ENCODE measurements around the gene PIP4K2C.

The PIP4K2C gene

DNA sequence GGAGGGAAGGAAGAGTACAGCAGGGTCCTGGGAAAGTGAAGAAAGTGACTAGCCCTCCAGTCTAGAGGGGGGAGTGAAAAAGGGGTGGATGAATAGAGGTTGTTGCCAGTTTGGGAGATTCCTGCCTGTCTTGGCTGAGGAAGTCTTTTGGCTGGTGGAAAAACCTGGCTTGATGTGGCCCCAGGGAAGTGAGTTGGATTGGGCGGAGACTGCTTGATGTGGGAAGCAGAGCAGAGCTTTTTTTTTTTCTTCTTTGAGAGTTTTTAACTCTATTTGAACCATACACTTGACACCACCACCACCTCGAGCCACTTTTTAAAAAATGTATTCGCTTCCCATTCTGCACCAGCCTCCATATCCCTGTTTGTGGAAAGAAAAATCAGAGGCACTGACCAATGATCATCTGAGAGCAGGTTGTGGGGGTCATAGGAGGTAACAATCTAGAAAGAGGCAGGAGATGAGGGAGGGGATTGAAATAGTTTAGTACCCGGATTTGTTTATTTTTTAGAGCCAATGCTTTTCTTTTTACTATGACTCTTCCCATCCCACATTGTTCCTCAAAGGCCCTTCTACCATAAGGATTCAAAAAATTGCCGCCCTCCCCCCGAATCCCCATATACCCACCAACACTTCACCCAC lies 12.9 kb downstream of the PIP4K2C start:
- TF ChIP-seq, protein P1, sequence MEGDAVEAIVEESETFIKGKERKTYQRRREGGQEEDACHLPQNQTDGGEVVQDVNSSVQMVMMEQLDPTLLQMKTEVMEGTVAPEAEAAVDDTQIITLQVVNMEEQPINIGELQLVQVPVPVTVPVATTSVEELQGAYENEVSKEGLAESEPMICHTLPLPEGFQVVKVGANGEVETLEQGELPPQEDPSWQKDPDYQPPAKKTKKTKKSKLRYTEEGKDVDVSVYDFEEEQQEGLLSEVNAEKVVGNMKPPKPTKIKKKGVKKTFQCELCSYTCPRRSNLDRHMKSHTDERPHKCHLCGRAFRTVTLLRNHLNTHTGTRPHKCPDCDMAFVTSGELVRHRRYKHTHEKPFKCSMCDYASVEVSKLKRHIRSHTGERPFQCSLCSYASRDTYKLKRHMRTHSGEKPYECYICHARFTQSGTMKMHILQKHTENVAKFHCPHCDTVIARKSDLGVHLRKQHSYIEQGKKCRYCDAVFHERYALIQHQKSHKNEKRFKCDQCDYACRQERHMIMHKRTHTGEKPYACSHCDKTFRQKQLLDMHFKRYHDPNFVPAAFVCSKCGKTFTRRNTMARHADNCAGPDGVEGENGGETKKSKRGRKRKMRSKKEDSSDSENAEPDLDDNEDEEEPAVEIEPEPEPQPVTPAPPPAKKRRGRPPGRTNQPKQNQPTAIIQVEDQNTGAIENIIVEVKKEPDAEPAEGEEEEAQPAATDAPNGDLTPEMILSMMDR (conservative IDR thresholded peaks at IDR 0.05): no peak
- H3K27ac ChIP-seq: peak overlapping the region; percentile 93

DNA sequence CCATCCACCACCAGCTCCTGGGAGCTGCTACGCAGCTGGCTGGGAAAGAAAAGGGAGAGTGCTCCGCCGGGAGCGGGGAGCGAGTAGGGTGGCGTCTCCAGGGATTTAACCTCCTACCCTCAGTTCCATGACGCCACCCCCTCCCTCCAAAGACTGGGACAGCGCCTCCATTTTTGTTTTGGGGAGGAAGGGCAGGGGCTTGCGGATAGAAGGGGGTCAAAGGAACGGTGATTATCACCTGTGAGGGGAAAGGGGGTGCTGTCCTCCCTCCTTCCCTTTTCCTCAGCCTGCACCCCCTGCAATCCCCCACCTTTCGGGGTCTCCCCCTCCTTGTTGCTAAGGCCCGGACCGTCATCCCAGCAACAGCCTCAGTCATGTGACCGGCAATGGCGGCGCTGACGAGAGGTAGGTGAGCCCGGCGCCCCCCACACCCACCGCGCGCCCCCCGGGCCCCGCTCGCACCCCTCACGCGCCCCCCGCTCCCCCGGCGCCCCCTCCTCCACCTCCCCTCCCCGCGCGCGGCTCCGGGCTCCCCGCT lies 13.5 kb downstream of the PIP4K2C start, which contains the start of gene DTX3:
Gene DTX3, plus strand, starts transcription at position 371 of the 538 bp plus-strand sequence. CDS start 1,694 bp downstream, outside the sequence.
- H3K27ac ChIP-seq: peak within 1 kb of the TSS; percentile 93

DNA sequence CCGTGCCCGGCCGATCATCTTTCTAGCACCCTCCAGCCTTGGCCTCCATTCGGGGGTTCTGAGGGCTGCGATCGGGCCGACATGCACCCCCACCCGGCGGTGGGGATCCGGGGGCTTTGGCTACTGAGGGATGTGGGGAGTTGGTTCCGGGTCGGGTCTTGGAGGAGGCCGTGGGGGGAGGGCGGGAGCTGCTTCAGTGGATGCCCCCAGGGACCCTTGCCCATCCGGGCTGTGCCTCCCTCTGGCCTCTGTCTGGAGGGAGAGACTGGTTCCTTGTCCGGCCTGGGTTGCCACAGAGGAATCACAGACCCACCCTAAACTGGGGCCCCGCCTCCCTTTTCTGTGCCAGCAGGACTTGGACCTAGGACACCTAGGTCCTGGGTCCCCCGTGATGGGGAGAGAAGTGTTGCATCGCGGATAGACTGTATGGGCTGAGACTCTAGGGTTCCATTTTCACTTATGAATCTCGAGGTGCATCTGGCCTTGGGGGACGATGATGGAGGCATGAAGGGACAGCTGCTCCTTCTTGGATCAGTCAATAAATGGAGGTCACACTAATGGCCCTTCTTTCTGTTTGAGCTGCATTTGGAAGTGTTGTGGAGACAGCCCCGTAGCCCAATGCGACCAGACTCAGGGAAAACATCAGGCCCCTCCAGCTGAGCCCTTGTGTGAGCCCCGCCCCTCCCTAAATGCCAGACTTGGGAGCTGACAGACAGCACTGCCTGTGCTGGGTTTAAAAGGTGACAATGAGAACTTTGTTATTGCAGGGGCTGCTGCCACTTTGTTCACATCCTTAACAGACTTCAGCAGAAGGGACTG lies 14.2 kb downstream of the PIP4K2C start:
- H3K27ac ChIP-seq: peak overlapping the region; percentile 93
- TF ChIP-seq, protein P1 (conservative IDR thresholded peaks at IDR 0.05): no peak

More for the DNA sequence above, 13.5 kb downstream of the PIP4K2C start, which contains the start of gene DTX3:
- TF ChIP-seq, protein P1 (conservative IDR thresholded peaks at IDR 0.05): no peak

DNA sequence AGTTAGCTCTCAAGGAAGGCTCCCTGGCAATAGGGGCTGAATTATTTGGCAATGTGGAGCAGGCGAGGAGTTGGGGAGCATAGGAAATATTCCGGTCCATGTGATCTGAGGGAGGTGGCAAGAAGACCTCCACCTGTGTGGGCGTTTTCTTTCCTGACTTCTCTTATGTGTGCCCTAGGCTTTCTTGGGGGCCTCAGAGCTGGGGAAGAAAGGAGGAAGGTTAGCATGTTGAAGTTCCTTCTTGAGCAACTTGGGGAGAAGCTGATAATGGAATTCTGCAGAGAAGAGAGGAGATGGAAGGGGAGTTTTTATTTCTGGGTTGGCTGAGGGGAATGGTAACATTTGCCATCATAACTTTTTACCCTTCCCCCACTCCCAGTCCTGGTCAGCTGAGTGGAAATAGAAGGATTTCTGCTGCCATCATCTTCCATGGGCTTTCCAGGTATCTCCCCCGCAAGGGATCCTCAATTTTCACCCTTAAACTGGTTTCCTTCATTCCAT lies 14.9 kb downstream of the PIP4K2C start:
- H3K27ac ChIP-seq: peak overlapping the region; percentile 93
- TF ChIP-seq, protein P1 (conservative IDR thresholded peaks at IDR 0.05): no peak

DNA sequence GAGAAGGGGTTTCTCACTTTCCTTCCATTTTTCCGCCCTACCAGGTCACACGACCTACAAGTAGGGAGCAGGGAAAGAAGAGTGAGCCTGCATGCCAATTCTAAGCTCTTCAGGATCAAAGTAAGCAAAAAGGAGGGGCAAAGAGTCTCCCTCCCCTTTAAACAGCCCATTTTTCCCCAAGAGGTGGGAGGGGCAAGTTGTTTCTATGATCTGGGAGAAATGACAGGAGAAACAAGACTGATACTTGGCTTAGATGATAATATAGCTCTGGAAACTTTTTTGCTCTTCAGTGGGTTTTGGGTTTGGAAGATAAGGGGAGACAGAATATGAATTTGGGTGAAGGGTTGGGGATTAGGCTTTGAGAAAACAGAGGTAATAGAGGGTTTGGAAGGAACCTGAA lies 15.4 kb downstream of the PIP4K2C start:
- H3K27ac ChIP-seq: no peak overlapping the region
- TF ChIP-seq, protein P1 (conservative IDR thresholded peaks at IDR 0.05): no peak

DNA sequence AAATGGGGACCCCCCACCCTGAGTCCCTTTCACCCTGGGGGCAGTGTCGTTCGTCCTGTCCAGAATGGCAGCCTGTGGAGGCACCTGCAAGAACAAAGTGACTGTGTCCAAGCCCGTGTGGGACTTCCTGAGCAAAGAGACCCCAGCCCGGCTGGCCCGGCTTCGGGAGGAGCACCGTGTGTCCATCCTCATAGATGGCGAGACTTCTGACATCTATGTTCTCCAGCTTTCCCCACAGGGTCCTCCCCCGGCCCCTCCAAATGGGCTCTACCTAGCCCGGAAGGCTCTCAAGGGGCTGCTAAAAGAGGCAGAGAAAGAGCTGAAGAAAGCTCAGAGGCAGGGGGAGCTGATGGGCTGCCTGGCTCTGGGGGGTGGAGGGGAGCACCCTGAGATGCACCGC lies 15.8 kb downstream of the PIP4K2C start:
- TF ChIP-seq, protein P1 (conservative IDR thresholded peaks at IDR 0.05): no peak

More for the DNA sequence above, 15.8 kb downstream of the PIP4K2C start:
- H3K27ac ChIP-seq: no peak overlapping the region

Measured in VCaP (cell line).